Trophoblast cell (in vitro differentiated cells and primary cell): ENCODE data around the gene GORASP2.

Source experiments
- DNase-seq, 2 donors: peaks; one replicate each; pipeline ENCODE4 v3.0.0-alpha.2; 2016
- H2AFZ ChIP-seq: 2 replicates; pipeline ENCODE4 v1.6.1; 2013; ENCODE audit warnings: low read length, moderate library complexity, mild to moderate bottlenecking; ENCODE audit not compliant: insufficient read depth, poor library complexity
- H2AK5ac ChIP-seq: 2 replicates; pipeline ENCODE4 v1.6.1; 2013; ENCODE audit warnings: mild to moderate bottlenecking, low read length
- H2BK120ac ChIP-seq: 2 replicates; pipeline ENCODE4 v1.6.1; 2013; ENCODE audit warnings: low read length, mild to moderate bottlenecking, moderate library complexity; ENCODE audit not compliant: insufficient read depth, poor library complexity
- H2BK12ac ChIP-seq: 2 replicates; pipeline ENCODE4 v1.6.1; 2013; ENCODE audit warnings: mild to moderate bottlenecking, low read length, moderate library complexity
- H2BK5ac ChIP-seq: 2 replicates; pipeline ENCODE4 v1.6.1; 2013; ENCODE audit warnings: low read length, low read depth, moderate library complexity, mild to moderate bottlenecking; ENCODE audit not compliant: poor library complexity
- H3K14ac ChIP-seq: 2 replicates; pipeline ENCODE4 v1.6.1; 2013; ENCODE audit warnings: mild to moderate bottlenecking, low read length
- H3K18ac ChIP-seq: 2 replicates; pipeline ENCODE4 v1.6.1; 2013; ENCODE audit warnings: mild to moderate bottlenecking, low read length
- H3K23ac ChIP-seq: 2 replicates; pipeline ENCODE4 v1.6.1; 2013; ENCODE audit warnings: low read length
- H3K27ac ChIP-seq: 2 replicates; pipeline ENCODE4 v1.5.1; 2013; ENCODE audit warnings: low read depth, mild to moderate bottlenecking, inconsistent platforms, low read length, moderate library complexity
- H3K27me3 ChIP-seq: 2 replicates; pipeline ENCODE4 v1.6.1; 2013; ENCODE audit warnings: inconsistent platforms, mild to moderate bottlenecking, low read length, moderate library complexity; ENCODE audit not compliant: insufficient read depth
- H3K36me3 ChIP-seq, 2 experiments: 1 replicate in 1 of 2; 2 replicates in 1 of 2; pipeline ENCODE4 v1.6.1; 2013; ENCODE audit warnings: low read length in 2 of 2, mild to moderate bottlenecking in 2 of 2, moderate library complexity in 1 of 2; ENCODE audit not compliant: insufficient read depth in 2 of 2, control insufficient read depth in 1 of 2
- H3K4ac ChIP-seq: 2 replicates; pipeline ENCODE4 v1.6.1; 2013; ENCODE audit warnings: low read depth, mild to moderate bottlenecking, low read length, moderate library complexity
- H3K4me1 ChIP-seq, 2 experiments: 1 replicate in 1 of 2; 2 replicates in 1 of 2; pipeline ENCODE4 v1.6.1; 2013; ENCODE audit warnings: low read length in 2 of 2, mild to moderate bottlenecking in 2 of 2, moderate library complexity in 1 of 2; ENCODE audit not compliant: insufficient read depth in 2 of 2, control insufficient read depth in 1 of 2
- H3K4me2 ChIP-seq: 2 replicates; pipeline ENCODE4 v1.6.1; 2013; ENCODE audit warnings: inconsistent platforms, mild to moderate bottlenecking, low read length, moderate library complexity
- H3K4me3 ChIP-seq: 2 replicates; pipeline ENCODE4 v1.5.1; 2013; ENCODE audit warnings: mild to moderate bottlenecking, low read depth, low read length, inconsistent platforms
- H3K79me1 ChIP-seq: one replicate; pipeline ENCODE4 v1.6.1; 2013; ENCODE audit warnings: low read length
- H3K79me2 ChIP-seq: 2 replicates; pipeline ENCODE4 v1.6.1; 2013; ENCODE audit warnings: low read length, mild to moderate bottlenecking; ENCODE audit not compliant: control insufficient read depth, insufficient read depth, poor library complexity
- H3K9ac ChIP-seq: 2 replicates; pipeline ENCODE4 v1.6.1; 2013; ENCODE audit warnings: mild to moderate bottlenecking, low read length
- H3K9me3 ChIP-seq: 2 replicates; pipeline ENCODE4 v1.6.1; 2013; ENCODE audit warnings: low read depth, mild to moderate bottlenecking, control low read depth, inconsistent platforms, low read length; ENCODE audit not compliant: insufficient read depth
- H4K12ac ChIP-seq: 2 replicates; pipeline ENCODE4 v1.6.1; 2013; ENCODE audit warnings: low read depth, mild to moderate bottlenecking, low read length, moderate library complexity
- H4K8ac ChIP-seq: 2 replicates; pipeline ENCODE4 v1.6.1; 2013; ENCODE audit warnings: low read depth, mild to moderate bottlenecking, low read length, moderate library complexity
- H4K91ac ChIP-seq: one replicate; pipeline ENCODE4 v1.6.1; 2013; ENCODE audit warnings: low read depth, mild to moderate bottlenecking, low read length, moderate library complexity
- WGBS: extraction: QIAGEN DNeasy Blood & Tissue Kit; methylation state at CpG from one replicate; pipeline ENCODE4 v1.1.7; 2013; ENCODE audit warnings: missing lambda C conversion rate; ENCODE audit not compliant: insufficient read length, insufficient coverage; ENCODE audit errors: extremely low coverage; 5-methylcytosine and 5-hydroxymethylcytosine counted together

GORASP2 gene

DNA sequence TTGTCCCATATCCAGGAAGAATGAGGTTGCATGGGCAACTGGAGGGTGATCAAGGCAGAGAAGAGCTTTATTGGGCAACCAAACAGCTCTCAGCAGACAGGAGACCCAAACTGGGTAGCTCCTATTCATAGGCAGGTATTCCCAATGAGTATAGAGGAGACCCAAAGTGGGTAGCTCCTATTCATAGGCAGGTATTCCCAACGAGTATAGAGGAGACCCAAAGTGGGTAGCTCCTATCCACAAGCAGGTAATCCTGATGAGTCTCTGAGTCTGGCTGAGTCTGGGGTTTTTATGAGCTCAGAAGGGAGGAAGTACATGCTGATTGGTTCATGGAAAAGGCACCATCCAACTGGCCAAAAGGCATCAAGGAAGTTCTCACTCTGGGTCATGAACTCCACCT lies 5.3 kb upstream of the GORASP2 start:
- no peak overlapping the region for H4K91ac ChIP-seq
- no peaks in the 10 kb centered on the region for H3K79me2 ChIP-seq
- H4K8ac ChIP-seq: no peak overlapping the region
- H3K14ac ChIP-seq: no peak overlapping the region
- peaks cover 0 to 3% of the 10 kb centered on the region in 2 experiments for H3K36me3 ChIP-seq
- H3K79me1 ChIP-seq: peaks cover 3% of the 10 kb centered on the region
- peaks cover 13% of the 10 kb centered on the region for H3K9me3 ChIP-seq
- DNase-seq: no peak
- H4K12ac ChIP-seq: no peak overlapping the region
- no peak overlapping the region for H3K4ac ChIP-seq
- no peak overlapping the region for H2BK12ac ChIP-seq
- H2AK5ac ChIP-seq: no peak overlapping the region
- H2BK5ac ChIP-seq: no peak overlapping the region
- H3K18ac ChIP-seq: no peak overlapping the region
- H3K4me2 ChIP-seq: no peak overlapping the region
- no peak overlapping the region for H3K23ac ChIP-seq
- WGBS: no CpG with 5 or more reads among the region's 1 CpG
- no peaks in the 10 kb centered on the region for H3K27me3 ChIP-seq
- no peak overlapping the region for H2AFZ ChIP-seq
- H2BK120ac ChIP-seq: no peak overlapping the region
- H3K4me1 ChIP-seq: peaks cover 0 to 5% of the 10 kb centered on the region in 2 experiments
- H3K4me3 ChIP-seq: no peak overlapping the region
- H3K27ac ChIP-seq: no peak overlapping the region
- no peak overlapping the region for H3K9ac ChIP-seq

DNA sequence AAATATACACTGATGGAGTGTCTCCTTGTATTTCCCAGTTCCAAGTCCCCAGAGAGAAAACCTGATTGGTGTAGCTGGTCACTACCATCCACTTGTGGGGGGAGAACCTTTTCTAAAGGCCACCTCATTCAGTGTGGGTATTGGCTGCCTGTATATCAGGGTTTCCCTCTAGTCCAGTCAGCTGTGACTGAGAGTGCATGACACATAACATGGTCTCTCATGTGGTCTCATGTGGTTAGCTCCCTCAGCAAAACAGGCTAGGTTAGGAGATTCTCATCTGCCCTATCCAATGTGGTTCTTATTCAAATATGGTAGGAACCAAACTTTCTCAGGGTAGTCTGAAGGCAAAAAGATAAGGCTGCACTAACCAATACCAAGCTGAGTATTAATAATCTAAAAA lies 4.1 kb upstream of the GORASP2 start:
- H2AFZ ChIP-seq: no peak overlapping the region
- no peak overlapping the region for H3K9ac ChIP-seq
- H3K79me1 ChIP-seq: peaks cover 12% of the 10 kb centered on the region
- H3K14ac ChIP-seq: no peak overlapping the region
- DNase-seq: no peak
- H3K27me3 ChIP-seq: no peaks in the 10 kb centered on the region
- no peak overlapping the region for H3K4ac ChIP-seq
- no peak overlapping the region for H3K27ac ChIP-seq
- H4K12ac ChIP-seq: no peak overlapping the region
- no peak overlapping the region for H4K8ac ChIP-seq
- H2BK12ac ChIP-seq: no peak overlapping the region
- H3K79me2 ChIP-seq: peaks cover 8% of the 10 kb centered on the region
- no peak overlapping the region for H2AK5ac ChIP-seq
- peaks cover 0 to 5% of the 10 kb centered on the region in 2 experiments for H3K4me1 ChIP-seq
- no peak overlapping the region for H3K4me3 ChIP-seq
- H3K9me3 ChIP-seq: peaks cover 13% of the 10 kb centered on the region
- no peak overlapping the region for H2BK120ac ChIP-seq
- no peak overlapping the region for H3K18ac ChIP-seq
- H4K91ac ChIP-seq: no peak overlapping the region
- peaks cover 0 to 3% of the 10 kb centered on the region in 2 experiments for H3K36me3 ChIP-seq
- H3K23ac ChIP-seq: no peak overlapping the region
- H2BK5ac ChIP-seq: no peak overlapping the region
- H3K4me2 ChIP-seq: no peak overlapping the region

DNA sequence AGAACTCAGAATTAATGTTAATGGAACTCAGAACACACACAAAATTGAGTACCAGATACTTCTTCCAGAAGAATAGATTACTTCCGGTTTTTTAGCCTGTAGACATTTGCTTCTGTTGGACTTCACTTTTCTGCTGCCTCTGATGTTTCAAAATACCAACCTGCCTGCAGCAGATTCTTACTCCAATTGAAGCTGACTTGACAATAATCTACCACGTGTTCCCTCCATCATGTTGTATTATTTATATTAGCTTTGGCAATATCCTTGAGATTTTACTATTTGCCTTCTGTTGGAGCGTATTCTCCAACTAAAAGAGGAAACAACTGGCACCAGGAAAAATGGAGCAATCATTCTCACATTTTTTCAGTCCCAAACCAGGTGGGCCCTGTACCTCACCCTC lies 3.1 kb upstream of the GORASP2 start:
- H3K79me1 ChIP-seq: peaks cover 12% of the 10 kb centered on the region
- no peak overlapping the region for H2BK5ac ChIP-seq
- DNase-seq: no peak
- H4K8ac ChIP-seq: no peak overlapping the region
- no peak overlapping the region for H3K14ac ChIP-seq
- H3K18ac ChIP-seq: no peak overlapping the region
- H3K27ac ChIP-seq: no peak overlapping the region
- H3K36me3 ChIP-seq: peaks cover 0 to 3% of the 10 kb centered on the region in 2 experiments
- WGBS: no CpG with 5 or more reads among the region's 3 CpGs
- H3K27me3 ChIP-seq: no peaks in the 10 kb centered on the region
- H3K9ac ChIP-seq: no peak overlapping the region
- H3K4me3 ChIP-seq: no peak overlapping the region
- no peak overlapping the region for H2BK12ac ChIP-seq
- peaks cover 13% of the 10 kb centered on the region for H3K9me3 ChIP-seq
- no peak overlapping the region for H2AFZ ChIP-seq
- H2AK5ac ChIP-seq: no peak overlapping the region
- H4K91ac ChIP-seq: no peak overlapping the region
- H2BK120ac ChIP-seq: no peak overlapping the region
- no peak overlapping the region for H4K12ac ChIP-seq
- peaks cover 0 to 5% of the 10 kb centered on the region in 2 experiments for H3K4me1 ChIP-seq
- H3K4ac ChIP-seq: no peak overlapping the region
- H3K23ac ChIP-seq: no peak overlapping the region
- peaks cover 10% of the 10 kb centered on the region for H3K79me2 ChIP-seq
- H3K4me2 ChIP-seq: no peak overlapping the region

GRCh38 chr2:170926743-170927297 lies 2.2 kb upstream of the GORASP2 start:
- Histone ChIP-seq H2AFZ (no peak overlapping the region), H3K79me2 (peaks cover 10% of the 10 kb centered on the region), H2AK5ac (no peak overlapping the region), H3K4me2 (no peak overlapping the region), H3K18ac (no peak overlapping the region), H3K79me1 (peaks cover 12% of the 10 kb centered on the region), H3K4ac (no peak overlapping the region), H2BK12ac (no peak overlapping the region), H4K12ac (no peak overlapping the region), H3K4me1 (peaks cover 0 to 5% of the 10 kb centered on the region in 2 experiments), H3K9ac (no peak overlapping the region), H2BK5ac (no peak overlapping the region), H3K27me3 (no peaks in the 10 kb centered on the region), H4K8ac (no peak overlapping the region), H3K27ac (no peak overlapping the region), H2BK120ac (no peak overlapping the region), H3K9me3 (peaks cover 13% of the 10 kb centered on the region), H4K91ac (no peak overlapping the region), H3K4me3 (no peak overlapping the region), H3K14ac (no peak overlapping the region), H3K23ac (no peak overlapping the region), H3K36me3 (peaks cover 0 to 3% of the 10 kb centered on the region in 2 experiments)
- no peak for DNase-seq
- WGBS: no CpG with 5 or more reads among the region's 4 CpGs
